Peyer's patch (tissue), 4 donors: ENCODE measurements around the gene CEP350.

Source experiments
- POLR2A ChIP-seq, 2 donors: fragments of 450-650 bp; IDR thresholded peaks; one replicate each; pipeline ENCODE4 v1.5.1; 2017; ENCODE audit warnings: antibody characterized with exemption in 2 of 2, mild to moderate bottlenecking in 2 of 2, moderate library complexity in 2 of 2
- TF ChIP-seq, protein P1 (sequence below), 6 experiments: fragments of 450-650 bp in 4 of 6; fragments of 200-600 bp in 2 of 6; sonication (generic) in 1 of 6; IDR thresholded peaks; one replicate each; pipeline ENCODE4 v1.5.1; 2017 to 2019; ENCODE audit warnings: antibody characterized with exemption in 6 of 6, mild to moderate bottlenecking in 3 of 6, moderate library complexity in 1 of 6

DNA sequence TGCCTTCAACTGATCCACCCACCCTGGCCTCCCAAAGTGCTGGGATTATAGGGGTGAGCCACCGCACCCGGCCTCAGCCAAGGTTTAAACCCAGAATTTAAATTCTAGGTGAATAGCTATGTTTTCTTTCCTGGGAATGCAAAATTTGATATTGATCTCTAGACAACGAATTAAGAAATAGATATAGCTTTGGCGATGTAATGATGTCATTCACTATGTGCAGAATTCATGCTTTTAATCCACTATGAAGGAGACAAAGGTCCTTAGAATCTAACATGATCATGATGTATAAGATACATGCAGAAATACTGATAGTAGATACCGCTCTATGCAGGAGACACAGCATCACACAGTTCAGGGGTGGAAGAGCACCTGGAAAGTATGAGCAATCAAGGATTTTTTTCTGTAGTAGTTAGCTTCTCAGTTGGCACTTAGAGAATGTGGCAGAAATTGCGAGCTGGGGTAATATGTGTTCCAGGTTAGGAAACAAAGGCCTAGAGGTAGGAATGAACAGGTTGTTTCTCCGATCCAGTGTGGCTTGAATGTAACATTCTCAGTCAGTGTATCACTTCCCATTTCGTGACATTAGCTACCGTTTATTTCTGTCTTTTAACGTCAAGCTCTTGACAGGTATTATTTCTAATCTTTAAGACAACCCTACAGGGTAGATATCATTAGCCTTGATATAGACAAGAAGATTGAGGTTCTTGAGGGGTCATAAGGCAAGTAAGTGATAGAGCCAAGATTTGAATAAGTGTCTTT lies 3.0 kb upstream of the CEP350 start:
- TF ChIP-seq, protein P1, sequence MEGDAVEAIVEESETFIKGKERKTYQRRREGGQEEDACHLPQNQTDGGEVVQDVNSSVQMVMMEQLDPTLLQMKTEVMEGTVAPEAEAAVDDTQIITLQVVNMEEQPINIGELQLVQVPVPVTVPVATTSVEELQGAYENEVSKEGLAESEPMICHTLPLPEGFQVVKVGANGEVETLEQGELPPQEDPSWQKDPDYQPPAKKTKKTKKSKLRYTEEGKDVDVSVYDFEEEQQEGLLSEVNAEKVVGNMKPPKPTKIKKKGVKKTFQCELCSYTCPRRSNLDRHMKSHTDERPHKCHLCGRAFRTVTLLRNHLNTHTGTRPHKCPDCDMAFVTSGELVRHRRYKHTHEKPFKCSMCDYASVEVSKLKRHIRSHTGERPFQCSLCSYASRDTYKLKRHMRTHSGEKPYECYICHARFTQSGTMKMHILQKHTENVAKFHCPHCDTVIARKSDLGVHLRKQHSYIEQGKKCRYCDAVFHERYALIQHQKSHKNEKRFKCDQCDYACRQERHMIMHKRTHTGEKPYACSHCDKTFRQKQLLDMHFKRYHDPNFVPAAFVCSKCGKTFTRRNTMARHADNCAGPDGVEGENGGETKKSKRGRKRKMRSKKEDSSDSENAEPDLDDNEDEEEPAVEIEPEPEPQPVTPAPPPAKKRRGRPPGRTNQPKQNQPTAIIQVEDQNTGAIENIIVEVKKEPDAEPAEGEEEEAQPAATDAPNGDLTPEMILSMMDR (IDR thresholded peaks at IDR 0.05): no peak
- no peak for TF ChIP-seq POLR2A (IDR thresholded peaks at IDR 0.05)
